Left cardiac atrium (tissue), 4 donors: Measurements from ENCODE around the gene TBXAS1. TPM values are rescaled to one million over a fixed set of nuclear protein-coding genes. Genes with fewer than 3 reads are reported as not detected.

Experiments
- ATAC-seq, 2 donors: fragments of 200-7000 bp; cut with Tn5 transposase; one replicate each; pipeline ENCODE4 v1.9.1; 2020; ENCODE audit warnings: mild to moderate bottlenecking in 2 of 2, moderate library complexity in 2 of 2
- DNase-seq: peaks from one replicate; pipeline ENCODE4 v3.0.0-alpha.2; 2020
- intact Hi-C, 2 donors: fragments of 100-400 bp; cut with DNase I; formaldehyde crosslinking; loops; one replicate each; pipeline versions ENCODE4 v1.14.1 to v1.15.1; 2022 to 2023
- long read RNA-seq: library from polyadenylated mRNA; unstranded; transcript quantifications from one replicate; pipeline ENCODE4 v2.0.0, GENCODE V29; 2021
- total RNA-seq, 2 donors: library from RNA; stranded (reverse); fragmentation: NEBNext Ultra II Directional; extraction: Animal tissue kit (Norgen Biotek cat#: 25700); gene quantifications; one replicate each; pipeline ENCODE4 v1.2.1, GENCODE V29; 2021
- donor health status: DM: no; HTN: yes; CAD: no.
- donor health status: DM: no; HTN: yes; CAD: no; lungs with severe emphysema.
- donor health status: DM: yes; HTN: yes; CAD: no.
- donor health status: Dilated cardiomyopathy.

TBXAS1 gene
- 10 to 100 TPM in 1 of 2 donors, 1 to 10 TPM in 1; 10.0 to 11.3 TPM for total RNA-seq
- long read RNA-seq, partial matches to known transcripts = 0 of 7 reads
- long read RNA-seq, other reads (novel, unspliced or antisense) = 6 of 7 reads

GRCh38 chr7:139829025-139829774, at the start of gene TBXAS1:
TBXAS1 (plus strand) TSS chr7:139829264; CDS start chr7:139829391, 127 bp downstream.
- ATAC-seq (peak; percentile 53 to 78), DNase-seq (no peak)
- intact Hi-C loops = no loop called here

- ATAC-seq (no peak), DNase-seq (no peak)
- intact Hi-C loops = no loop called here
These were observed 46.1 kb upstream of the TBXAS1 start for GRCh38 chr7:139782932-139783331.

GRCh38 chr7:139783647-139784385, 45.2 kb upstream of the TBXAS1 start:
- DNase-seq (no peak), ATAC-seq (no peak)
- intact Hi-C loops = no loop called here

- DNase-seq = no peak
- no peak for ATAC-seq
- intact Hi-C loops = no loop called here
These were observed 44.4 kb upstream of the TBXAS1 start for GRCh38 chr7:139784648-139785047.

- intact Hi-C loops = no loop called here
- DNase-seq = no peak
- ATAC-seq = peak in 1 of 2 donors; percentile 42
These were observed 37.7 kb upstream of the TBXAS1 start for GRCh38 chr7:139791316-139791715.

GRCh38 chr7:139797607-139798006, 31.5 kb upstream of the TBXAS1 start:
- ATAC-seq = no peak
- intact Hi-C loops = no loop called here
- no peak for DNase-seq

- intact Hi-C loops = no loop called here
- ATAC-seq = no peak
- no peak for DNase-seq
These were observed 30.8 kb upstream of the TBXAS1 start for GRCh38 chr7:139798221-139798620.

- no peak for DNase-seq
- intact Hi-C loops = no loop called here
- ATAC-seq = peak in 1 of 2 donors; percentile 32
These were observed 30.2 kb upstream of the TBXAS1 start for GRCh38 chr7:139798892-139799291.

- intact Hi-C loops = no loop called here
- DNase-seq (no peak), ATAC-seq (peak in 1 of 2 donors; percentile 73)
These were observed 29.5 kb upstream of the TBXAS1 start for GRCh38 chr7:139799586-139799985.

- intact Hi-C loops = no loop called here
- no peak for DNase-seq
These were observed 24.5 kb upstream of the TBXAS1 start for GRCh38 chr7:139804571-139804970.

GRCh38 chr7:139807009-139807408, 22.1 kb upstream of the TBXAS1 start:
- DNase-seq (no peak), ATAC-seq (peak in 1 of 2 donors; percentile 30)
- intact Hi-C loops = no loop called here

More at GRCh38 chr7:139804571-139804970, 24.5 kb upstream of the TBXAS1 start:
- no peak for ATAC-seq

GRCh38 chr7:139808427-139808826, 20.6 kb upstream of the TBXAS1 start:
- intact Hi-C loops = no loop called here
- no peak for ATAC-seq
- no peak for DNase-seq

GRCh38 chr7:139808846-139809442, 20.1 kb upstream of the TBXAS1 start:
- intact Hi-C loops = no loop called here

GRCh38 chr7:139811066-139811465, 18.0 kb upstream of the TBXAS1 start:
- intact Hi-C loops = no loop called here
- no peak for DNase-seq
- no peak for ATAC-seq

More at GRCh38 chr7:139808846-139809442, 20.1 kb upstream of the TBXAS1 start:
- ATAC-seq (no peak), DNase-seq (no peak)

- intact Hi-C loops = no loop called here
- ATAC-seq (no peak), DNase-seq (no peak)
These were observed 15.9 kb upstream of the TBXAS1 start for GRCh38 chr7:139813151-139813550.

GRCh38 chr7:139813689-139814088, 15.4 kb upstream of the TBXAS1 start:
- no peak for DNase-seq
- intact Hi-C loops = no loop called here
- ATAC-seq = no peak

GRCh38 chr7:139817249-139817648, 11.8 kb upstream of the TBXAS1 start:
- no peak for ATAC-seq
- intact Hi-C loops = no loop called here

GRCh38 chr7:139820089-139820488, 9.0 kb upstream of the TBXAS1 start:
- no peak for DNase-seq
- no peak for ATAC-seq
- intact Hi-C loops = no loop called here

More at GRCh38 chr7:139817249-139817648, 11.8 kb upstream of the TBXAS1 start:
- DNase-seq = no peak

GRCh38 chr7:139821349-139822105, 7.5 kb upstream of the TBXAS1 start:
- ATAC-seq (no peak), DNase-seq (no peak)
- intact Hi-C loops = no loop called here
